IPS-NIHi7 (cell line): ENCODE data around the gene RMDN2.
"Not testable (repeated sequence)": the region's sequence is repeated elsewhere in the genome, so short reads cannot be mapped to it uniquely, and the experiment has no call there.

Experiments
- DNase-seq: peaks from one replicate; pipeline ENCODE4 v3.0.0; 2012; ENCODE audit warnings: mixed read lengths; ENCODE audit errors: extremely low spot score

Gene RMDN2

DNA sequence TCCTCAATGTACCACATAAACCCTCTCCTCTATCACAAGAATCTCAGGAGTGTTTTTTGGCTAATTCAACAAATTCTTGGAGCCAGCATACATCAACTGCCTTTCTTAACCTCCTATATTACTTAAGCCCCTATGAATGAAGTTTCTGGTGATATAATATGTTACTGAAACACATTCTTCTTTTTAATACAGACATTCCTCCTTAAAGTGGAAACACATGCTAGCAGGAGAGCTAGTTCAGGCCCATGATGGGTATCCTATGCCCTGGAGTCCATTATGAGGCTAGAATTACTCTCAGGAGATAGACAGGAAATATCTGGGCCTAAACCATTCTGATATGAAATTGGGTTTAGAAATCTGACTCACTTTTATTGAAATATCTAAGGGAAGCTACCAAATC is 26.6 kb upstream of the RMDN2 start:
- DNase-seq = no peak

DNA sequence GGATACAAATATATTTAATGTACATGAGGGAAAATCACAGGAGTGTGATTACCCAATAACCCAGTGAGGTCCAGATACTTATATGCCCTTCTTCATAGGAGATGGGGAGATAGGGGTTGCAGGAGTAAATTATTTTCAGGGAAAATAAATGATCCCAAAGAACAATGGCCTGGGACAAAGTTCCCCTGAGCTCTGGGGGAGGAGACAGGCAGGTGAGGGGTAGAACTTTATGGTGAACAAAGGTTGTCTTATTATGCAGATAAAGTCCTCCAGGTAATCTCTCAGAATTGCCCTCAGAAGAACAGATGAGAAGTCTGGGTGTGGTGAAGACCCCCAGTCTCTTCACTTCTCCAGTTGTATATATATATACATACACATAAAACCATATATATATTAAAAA is 22.1 kb upstream of the RMDN2 start:
- DNase-seq = no peak

DNA sequence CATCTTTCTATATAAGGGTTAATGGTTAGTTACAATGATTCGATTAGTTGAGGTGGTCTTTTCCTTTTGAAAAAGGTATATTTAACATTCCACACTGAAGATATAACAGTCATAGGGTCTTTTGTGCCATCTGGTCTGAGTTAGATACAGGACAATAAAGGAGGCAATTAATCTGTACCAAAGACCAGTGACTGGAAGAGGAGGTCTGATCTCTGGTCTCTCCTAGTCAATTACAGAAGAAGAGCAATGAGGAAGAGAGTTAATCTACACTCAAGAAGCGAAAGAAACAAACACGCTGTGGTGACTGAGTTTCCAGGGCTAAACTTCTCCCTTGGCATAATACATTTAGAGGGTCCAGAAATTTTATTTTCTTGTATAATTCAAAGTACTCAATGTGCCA is 20.7 kb upstream of the RMDN2 start:
- DNase-seq = no peak

DNA sequence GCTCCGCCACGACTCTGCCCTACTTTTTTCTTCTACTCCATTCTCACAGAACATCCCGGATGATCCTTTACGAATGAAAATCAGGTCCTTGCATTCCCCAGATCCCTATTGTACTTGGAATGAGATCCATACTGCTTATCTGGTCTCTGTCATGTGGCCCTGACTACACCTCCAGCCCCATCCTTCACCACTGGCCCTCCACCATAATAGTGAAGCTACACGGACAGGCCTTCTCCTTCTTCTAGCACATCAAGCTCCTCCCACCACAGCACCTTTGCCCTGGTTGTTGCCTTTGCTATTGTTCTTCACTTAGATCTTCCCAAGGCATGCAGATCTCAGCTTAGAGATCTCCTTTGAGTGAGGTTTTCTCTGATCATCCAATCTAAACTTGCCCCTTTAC is 20.1 kb upstream of the RMDN2 start:
- DNase-seq = no peak

DNA sequence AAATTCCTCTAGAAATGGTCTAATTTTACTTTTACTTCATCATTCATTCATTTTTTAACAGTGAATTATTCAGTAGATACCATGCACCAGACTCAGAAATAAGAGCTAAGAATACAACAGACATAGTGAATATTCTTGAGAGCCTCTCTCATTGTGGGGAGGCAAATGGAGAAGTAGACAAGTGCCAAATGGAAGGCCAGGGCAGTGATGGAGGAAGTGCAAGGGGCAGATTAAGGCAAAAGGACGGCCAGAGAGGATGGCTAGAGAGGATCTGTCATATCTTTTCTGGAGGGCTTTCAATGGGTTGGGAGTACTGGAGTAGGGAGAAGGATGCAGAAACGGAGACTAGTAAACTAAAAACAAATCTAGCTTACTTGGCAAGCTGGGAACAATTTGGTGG is 19.0 kb upstream of the RMDN2 start:
- no peak for DNase-seq

DNA sequence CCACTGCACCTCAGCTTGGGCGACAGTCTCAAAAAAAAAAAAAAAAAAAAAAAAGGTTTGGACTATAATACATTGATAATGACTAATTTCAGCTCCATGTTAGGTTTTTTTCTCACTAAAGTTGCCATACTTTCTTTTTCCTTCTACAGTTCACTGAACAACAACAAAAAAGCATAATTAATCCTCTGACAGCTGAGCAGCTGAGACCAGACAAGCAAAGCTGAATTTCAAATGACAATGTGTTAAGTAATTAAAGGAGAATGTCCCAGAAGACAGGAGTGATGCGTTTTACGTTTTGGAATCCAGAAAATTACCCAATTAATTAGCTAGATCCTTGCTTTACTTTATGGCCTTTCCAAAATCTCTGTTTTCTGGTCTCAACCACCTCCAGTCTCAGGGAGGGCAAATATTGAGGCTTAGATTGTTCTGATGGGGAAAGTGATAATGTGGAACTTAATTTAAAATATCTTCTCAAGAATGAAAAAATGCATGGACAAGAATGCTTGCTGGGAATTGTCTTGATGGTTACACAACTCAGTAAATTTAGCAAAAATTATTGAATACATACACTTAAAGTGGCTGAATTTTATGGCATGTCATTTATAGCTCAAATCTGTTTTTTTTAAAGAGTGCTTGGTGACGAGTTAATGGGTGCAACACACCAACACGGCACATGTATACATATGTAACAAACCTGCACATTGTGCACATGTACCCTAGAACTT is 17.4 kb upstream of the RMDN2 start:
- DNase-seq = no peak

DNA sequence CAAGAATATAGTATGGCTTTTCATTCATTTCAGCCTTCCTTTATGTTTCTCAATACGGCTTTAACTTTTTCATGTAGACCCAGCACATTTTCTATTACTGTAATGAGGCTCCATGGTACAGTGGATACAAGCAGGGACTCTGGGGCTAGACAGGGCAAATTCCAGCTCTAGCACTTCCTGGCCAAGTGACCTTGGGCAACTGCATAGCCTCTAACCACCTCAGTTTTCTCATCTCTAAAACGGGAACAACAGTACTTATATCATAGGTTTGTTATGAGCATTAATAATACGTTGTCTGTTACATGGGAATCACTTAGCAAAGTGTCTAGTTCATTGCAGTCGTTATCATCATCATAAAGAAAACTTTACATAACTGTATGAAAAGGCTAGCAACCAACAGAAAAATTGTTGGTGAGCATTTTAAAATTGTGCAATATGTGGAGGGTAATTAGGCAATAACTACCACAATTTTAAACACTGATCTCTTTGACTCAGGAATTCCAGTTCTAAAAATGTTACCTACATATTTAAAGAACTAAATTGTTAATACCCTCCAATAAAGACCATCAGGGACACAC is 13.7 kb upstream of the RMDN2 start:
- no peak for DNase-seq

DNA sequence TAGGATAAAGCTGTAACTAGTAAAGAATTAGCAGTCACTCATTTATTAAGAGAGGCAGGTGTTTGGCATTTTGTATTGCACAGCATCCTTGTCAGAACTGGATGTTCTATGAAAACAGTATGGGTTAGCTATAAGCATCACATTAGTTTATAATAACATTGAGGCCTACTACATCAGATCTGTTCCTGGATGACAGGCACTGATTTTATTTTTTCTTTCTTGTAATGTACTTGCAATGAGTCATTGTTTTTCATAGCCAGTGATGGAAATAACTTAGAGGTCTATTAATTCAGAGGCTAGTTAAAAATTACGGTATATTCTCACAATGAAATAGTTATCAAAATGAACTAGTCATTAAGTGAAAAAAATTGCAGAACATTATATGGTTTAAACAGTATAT is 13.0 kb upstream of the RMDN2 start:
- DNase-seq = no peak

DNA sequence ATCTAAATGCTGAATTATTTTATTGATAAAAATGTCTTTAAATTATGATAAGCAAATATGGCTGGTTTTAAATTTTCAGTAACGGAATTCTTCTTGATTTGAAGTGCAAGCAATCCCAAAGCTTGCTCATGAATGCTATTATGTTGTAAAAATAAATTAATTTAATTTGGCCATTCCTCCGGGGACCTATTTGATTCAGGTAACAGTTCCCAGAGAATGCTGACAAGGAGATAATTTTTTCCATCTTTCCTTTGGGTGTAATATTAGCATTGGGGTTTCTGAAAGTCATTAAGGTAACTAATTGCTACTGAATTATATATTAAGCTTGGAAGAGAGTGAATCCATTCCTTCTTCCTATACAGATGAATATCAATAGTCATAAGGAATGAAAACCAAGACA is 12.5 kb upstream of the RMDN2 start:
- DNase-seq = no peak

DNA sequence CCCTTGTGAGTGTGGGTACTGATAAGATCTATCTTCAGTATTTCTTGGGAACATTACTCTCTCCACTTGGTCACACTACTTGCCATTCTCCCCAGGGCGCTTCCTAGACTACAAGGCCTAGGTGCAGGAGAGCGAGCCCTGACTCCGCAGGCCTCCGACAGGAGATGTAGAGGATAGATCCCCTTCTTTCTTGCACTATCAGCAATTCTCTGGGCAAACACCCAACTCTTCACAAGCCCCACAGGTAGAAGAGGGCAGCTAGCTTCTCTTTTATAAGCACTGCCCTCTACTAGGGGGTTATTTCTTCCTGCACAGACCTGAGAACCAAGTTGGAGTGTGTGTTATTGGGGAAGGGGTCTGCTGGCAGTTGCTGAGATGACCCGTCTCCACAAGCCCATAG is 10.7 kb upstream of the RMDN2 start:
- DNase-seq = no peak

DNA sequence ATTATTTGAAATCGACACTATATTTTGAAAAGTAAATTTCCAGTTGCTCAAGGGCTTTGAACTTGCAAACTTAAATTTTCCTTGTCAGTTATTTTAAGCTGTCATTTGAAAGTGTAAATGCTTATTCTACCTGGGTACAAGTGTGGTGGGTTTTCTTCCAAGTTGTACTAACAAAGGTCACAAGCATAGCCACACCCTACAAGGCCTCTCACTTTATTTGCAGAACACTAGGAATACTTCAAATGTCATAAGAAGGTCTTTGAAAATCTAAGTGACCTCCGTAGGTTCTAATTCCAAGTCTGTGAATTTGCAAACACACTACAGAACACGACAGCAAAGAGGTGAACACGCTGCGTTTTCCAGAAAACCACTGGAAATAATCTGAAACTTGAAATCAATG is 9.3 kb upstream of the RMDN2 start:
- DNase-seq = no peak

DNA sequence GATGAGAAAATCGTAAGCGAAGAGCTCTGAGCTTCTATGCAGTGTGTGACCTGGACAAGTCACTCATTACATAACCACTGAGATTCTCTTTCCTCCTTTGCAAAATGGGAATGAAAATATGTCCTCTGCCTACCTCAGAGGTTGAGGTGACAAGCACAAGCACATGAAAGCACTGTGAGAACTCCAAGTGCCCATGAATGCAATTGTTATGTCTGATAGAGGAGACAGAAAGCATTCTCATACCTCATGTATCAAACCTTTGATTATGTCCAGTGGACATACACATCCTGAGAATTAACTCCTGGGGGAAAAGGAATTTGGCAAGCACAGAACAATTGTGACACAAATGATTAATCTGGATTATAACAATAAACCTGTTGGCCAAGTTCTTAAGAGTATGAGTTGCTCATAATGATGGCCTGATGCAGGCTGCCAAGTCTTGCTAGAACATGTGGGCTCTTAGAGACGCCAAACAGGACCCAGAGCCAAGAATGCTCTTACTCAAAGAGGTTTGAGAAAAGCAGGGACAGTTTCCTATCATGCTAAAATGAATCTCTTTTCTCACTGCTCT is 8.5 kb upstream of the RMDN2 start:
- no peak for DNase-seq

DNA sequence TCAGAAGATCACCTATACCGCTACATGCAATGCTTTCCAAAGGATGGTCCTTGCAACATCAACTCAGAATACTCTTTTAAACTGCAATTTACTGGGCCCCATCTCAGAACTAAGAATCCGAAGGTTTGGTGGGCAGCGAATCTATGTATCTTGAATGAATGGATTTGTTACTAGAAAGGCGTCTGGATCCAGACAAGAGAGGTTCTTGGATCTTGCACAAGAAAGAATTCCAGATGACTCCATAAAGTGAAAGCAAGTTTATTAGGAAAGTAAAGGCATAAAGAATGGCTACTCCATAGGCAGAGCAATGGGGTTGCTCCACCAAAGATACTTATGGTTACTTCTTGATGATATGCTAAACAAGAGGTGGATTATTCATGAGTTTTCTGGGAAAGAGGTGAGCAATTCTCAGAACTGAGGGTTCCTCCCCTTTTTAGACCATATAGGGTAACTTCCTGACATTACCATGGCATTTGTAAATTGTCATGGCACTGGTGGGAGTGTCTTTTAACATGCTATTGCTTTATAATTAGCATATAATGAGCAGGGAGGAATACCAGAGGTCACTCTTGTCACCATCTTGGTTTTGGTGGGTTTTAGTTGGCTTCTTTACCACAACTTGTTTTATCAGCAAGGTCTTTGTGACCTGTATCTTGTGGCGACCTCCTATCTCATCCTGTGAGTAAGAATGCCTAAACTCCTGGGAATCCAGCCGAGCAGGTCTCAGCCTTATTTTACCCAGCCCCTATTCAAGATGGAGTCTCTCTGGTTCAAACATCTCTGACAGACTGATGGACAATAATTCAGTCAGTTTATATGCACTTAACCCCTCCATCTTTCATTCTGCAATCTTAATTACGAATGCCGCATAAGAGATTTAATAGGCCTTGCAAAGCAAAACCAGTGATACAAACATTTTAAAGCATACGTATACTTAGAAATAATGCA is 7.5 kb upstream of the RMDN2 start:
- no peak for DNase-seq

DNA sequence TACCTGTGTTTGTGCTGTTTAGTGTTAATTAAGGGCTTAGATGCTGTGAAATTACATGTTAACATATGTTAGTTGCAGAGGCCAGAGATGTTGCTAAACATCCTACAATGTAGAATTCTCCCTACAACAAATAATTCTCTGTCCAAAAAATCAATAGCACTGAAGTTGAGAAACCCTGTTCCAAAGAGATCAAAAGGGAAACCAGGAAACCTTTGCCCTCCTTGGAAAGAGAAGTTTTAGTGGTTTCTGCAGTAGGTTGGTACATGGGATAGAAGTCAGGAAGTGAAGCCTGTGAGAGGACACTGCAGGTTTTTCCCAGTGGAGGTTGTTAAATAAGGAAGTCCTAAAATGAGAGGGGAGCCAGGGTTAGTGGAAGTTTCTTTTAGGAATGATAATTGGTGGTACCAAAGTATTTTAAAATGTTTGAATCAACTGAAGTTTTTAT is 6.3 kb upstream of the RMDN2 start:
- DNase-seq = no peak

DNA sequence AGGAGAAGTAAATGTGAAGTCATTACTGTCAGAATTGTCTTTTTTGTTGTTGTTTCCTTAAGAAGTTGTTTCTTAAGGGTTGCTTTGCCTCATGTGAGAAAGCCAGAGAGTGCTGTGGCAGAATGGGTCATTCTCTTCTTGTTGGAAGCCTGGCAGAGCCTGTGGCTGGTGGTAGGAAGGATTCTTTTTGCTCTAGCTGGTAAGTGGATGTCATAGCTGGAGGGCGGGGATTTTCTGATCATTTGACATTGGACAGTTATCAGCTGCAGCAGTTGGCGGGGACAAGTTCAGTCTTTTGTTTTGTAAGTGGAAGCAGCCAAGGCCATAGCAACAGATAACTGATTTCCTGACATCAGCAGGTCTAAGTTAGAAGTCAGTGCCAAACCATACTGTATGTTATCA is 5.5 kb upstream of the RMDN2 start:
- no peak for DNase-seq

DNA sequence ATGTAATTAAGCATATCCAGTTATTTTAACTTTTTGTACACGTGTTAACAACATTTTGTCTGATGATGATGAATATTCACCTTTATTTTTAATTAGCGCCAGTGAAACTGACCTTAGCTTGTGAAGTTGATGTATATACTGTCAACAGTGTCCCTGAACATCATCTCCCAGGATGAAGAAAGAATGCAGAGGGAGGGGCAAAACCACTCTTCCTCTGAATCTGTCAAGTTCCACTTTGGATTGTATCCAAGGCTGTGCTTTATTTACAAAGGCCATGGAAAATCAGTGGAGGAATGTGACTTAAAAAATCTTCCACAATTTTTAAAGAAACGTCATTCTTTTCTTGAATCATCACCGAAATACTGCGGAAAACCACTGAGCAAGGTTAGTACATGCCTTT is 4.5 kb upstream of the RMDN2 start:
- DNase-seq = no peak

DNA sequence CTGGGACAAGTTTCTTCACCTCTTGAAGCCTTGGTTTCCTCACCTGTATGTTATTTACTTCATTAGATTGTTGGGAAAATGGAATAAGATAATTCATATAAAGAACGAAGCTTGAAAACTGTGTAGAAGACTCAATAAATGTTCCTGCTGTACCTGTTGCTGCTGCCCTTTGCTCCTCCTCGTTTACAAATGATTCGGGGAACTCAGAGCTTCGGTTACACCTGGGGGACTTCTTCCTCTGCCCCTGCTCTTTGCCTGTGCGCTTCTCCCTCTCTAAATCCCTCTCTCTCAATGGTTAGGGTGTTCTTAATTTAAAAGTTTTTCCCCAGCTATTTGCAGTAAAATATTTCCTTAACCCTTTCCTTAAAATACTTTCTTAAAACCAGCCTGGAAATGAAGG is 3.3 kb upstream of the RMDN2 start:
- DNase-seq = no peak

DNA sequence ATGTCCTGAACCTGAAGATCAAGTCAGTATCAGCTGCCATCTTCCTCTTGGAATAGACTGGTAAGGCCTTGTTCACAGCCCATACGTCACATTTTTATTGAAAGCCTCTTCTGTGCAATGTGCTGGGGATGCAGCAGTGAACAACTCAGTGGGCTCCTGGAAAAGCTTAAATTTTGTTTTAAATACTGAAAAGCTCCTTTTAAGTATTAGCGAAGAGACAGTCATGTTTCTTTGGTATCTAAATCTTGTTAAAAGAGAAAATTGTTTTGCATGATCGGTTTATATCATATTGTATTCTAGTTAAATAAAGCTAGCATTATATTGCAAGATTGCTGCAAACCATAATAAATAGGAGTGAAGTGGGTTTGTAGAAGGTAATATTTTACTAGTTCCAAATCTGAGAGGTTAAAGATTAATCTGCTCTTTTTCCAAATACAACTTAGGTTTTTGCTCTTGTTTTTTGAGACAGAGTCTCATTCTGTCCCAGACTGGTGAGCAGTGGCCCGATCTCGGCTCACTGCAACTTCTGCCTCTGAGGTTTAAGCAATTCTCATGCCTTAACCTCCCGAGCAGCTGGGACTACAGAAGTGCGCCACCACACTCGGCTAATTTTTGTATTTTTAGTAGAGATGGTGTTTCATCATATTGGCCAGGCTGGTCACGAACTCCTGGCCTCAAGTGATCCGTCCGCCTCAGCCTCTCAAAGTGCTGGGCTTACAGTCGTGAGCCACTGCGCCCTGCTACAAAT is 1.6 kb upstream of the RMDN2 start:
- no peak for DNase-seq

DNA sequence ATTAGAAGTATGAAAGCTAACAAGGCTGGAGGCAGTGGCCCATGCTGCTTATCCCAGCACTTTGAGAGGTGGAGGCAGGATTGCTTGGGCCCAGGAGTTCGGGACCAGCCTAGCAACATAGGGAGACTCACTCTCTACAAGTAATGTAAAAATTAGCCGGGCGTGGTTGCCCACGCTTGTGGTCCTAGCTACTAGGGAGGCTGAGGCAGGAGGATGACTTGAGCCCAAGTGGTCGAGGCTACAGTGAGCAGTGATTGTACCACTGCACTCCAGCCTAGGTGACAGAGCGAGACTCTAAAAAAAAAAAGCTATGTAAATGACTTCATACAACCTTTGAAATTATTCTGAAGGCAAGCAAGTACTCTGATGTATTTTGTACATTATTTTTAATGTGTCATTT is 1.5 kb downstream of the RMDN2 start:
- DNase-seq = no peak

DNA sequence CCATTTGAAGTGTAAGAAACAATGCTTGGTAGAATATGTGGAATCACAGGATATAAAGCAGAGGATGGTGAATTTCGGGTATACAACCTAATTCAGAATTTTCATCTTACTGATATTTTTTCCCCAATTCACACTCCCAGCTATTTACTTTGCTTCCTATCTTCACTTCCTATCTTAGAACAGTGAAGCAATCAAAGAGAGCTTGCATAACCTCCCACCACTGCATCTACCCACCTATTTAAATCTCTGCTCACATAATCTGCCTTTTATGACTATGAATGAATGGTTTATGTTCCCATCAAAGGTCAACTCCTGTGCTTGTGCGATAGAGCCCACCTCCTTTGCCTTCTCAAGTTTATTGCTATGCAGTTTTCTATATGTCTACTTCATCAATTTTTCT is 3.3 kb downstream of the RMDN2 start:
- DNase-seq = no peak

DNA sequence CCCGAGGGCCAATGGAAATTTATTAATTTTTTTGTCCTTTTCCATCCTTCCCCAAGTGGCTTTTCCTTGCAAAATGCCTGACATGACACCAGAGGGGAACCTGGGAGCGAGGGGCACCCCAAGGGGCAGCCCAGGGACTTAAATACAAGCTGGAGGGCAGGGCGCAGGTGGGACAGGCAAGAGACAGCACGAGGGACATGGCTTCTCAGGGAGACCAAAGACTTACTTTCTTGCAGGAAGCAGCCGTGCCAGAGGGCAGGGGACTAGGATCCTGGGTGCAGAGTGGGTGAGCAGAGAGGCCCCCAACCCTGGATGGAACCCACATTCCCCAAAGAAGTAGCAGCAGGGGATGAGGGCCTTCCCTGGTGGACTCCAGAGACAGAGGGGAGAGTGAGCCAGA is 5.3 kb downstream of the RMDN2 start:
- not testable (repeated sequence) for DNase-seq

DNA sequence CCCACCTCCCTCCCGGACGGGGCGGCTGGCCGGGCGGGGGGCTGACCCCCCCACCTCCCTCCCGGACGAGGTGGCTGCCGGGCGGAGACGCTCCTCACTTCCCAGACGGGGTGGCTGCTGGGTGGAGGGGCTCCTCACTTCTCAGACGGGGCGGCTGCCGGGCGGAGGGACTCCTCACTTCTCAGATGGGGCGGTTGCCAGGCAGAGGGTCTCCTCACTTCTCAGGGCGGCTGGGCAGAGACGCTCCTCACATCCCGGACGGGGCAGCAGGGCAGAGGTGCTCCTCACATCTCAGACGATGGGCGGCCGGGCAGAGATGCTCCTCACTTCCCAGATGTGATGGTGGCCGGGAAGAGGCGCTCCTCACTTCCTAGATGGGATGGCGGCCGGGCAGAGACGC is 7.8 kb downstream of the RMDN2 start:
- not testable (repeated sequence) for DNase-seq
